HG03060 (cell line): Measurements from ENCODE around the gene TNRC6C.
"Not testable (repeated sequence)": the region's sequence is repeated elsewhere in the genome, so short reads cannot be mapped to it uniquely, and the experiment has no call there.

Experiments
- ATAC-seq: cut with Tn5 transposase; IDR thresholded peaks from one replicate; pipeline ENCODE4 v1.9.1; 2021; ENCODE audit warnings: low read depth, moderate number of reproducible peaks; ENCODE audit not compliant: unreplicated experiment

Gene TNRC6C

GRCh38 chr17:78075545-78075944 is 117.0 kb downstream of the TNRC6C start:
- no peak for ATAC-seq

DNA sequence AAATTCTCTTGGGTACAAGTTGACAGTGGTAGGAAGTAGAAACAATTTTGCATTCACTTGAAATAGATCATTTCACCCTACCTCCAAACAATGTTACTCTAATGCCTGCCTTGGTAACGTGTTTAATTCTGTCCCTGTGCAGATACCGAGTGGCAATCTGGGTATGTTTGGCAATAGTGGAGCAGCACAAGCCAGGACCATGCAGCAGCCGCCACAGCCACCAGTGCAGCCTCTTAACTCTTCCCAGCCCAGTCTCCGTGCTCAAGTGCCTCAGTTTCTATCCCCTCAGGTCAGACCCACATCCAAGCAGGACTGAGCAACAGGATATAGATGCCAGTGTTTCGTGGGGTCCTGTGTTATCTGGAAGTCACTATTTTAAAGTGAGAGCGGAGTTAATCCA is 120.8 kb downstream of the TNRC6C start:
- no peak for ATAC-seq

GRCh38 chr17:78081551-78081950 is 123.0 kb downstream of the TNRC6C start:
- no peak for ATAC-seq

DNA sequence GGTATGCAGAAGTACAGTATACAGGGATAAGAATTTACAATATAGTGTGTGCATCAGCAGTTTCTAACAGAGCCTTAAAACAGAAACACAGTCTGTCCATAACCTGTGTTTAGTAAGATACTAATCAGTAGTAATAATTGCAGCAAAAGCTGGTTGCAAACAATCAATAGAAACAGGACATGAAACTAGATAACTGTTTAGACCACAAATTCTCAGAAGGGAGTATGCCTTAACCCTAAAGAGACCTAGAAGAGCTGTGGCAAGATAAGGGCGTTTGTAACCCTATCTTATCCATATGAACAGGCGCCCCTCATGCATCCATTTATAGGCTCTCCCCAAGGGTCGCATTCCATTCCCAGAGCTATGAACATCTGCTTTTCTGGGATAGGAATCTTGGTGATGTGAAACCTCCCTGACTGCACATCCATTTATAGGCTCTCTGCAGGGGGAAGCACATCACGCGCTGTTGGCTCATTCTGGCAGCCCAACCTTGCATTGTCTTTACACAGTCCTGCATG is 123.9 kb downstream of the TNRC6C start:
- ATAC-seq, result not testable (repeated sequence)

- no peak for ATAC-seq
Measured at GRCh38 chr17:78082988-78083387, 124.5 kb downstream of the TNRC6C start.

GRCh38 chr17:78086740-78087139 is 128.2 kb downstream of the TNRC6C start:
- no peak for ATAC-seq

GRCh38 chr17:78088529-78088928 is 130.0 kb downstream of the TNRC6C start:
- no peak for ATAC-seq

- ATAC-seq, result no peak
Measured at GRCh38 chr17:78089576-78090281, 131.2 kb downstream of the TNRC6C start.

GRCh38 chr17:78092794-78093324 is 134.4 kb downstream of the TNRC6C start:
- ATAC-seq, result no peak

DNA sequence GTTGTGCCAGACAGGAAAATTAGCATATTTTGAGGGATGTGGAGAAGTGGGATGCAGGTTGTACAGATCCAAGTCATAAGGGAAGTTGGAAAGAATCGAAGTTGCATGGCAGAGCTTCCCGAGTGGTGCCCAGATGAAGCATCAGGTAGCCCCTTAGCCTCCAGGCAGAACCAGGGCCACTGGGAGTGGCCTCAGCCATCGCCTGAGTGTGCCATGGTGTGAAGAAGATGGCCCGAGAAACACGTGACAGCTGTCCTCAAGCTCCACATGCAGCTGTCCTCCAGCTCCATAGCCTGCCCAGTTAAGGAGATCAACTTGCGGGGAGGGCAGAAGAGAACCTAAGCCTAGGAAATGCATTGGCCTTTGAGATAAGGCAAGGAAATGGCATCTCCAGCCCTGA is 136.5 kb downstream of the TNRC6C start:
- ATAC-seq, result no peak

DNA sequence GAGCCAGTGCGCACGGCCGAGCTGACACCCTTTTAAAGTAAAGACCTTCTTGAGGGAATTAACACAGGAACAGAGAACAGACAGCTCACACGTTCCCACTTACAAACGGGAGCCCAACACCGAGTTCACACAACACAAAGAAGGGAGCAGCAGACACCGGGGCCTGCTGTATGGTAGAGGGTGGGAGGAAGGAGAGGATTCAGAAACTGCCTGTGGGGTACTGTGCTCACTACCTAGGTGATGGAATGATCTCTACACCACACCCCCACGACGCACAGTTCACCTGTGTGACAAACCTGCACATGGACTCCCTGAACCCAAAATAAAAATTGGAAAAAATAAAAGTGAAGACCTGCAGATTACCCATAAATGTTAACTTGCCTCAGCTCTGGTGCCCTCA is 137.6 kb downstream of the TNRC6C start:
- no peak for ATAC-seq

DNA sequence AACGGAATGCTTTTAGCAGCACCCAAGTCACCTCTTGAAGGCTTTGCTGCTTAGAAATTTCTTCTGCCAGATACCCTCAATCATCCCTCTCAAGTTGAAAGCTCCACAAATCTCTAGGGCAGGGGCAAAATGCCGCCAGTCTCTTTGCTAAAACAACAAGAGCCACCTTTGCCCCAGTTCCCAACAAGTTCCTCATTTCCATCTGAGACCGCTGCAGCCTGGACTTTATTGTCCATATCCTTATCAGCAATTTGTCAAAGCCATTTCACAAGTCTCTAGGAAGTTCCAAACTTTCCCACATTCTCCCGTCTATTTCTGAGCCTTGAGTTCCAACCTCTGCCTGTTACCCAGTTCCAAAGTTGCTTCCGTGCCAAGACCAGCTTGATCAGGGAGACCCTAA is 142.6 kb downstream of the TNRC6C start:
- no peak for ATAC-seq

- no peak for ATAC-seq
Measured at GRCh38 chr17:78101542-78101941, 143.0 kb downstream of the TNRC6C start.

- ATAC-seq, result no peak
Measured at GRCh38 chr17:78103311-78103710, 144.8 kb downstream of the TNRC6C start.

- no peak for ATAC-seq
Measured at GRCh38 chr17:78104540-78104941, 146.0 kb downstream of the TNRC6C start.

- no peak for ATAC-seq
Measured at GRCh38 chr17:78105101-78105500, 146.6 kb downstream of the TNRC6C start.

- no peak for ATAC-seq
Measured at GRCh38 chr17:78105551-78105950, 147.0 kb downstream of the TNRC6C start.

DNA sequence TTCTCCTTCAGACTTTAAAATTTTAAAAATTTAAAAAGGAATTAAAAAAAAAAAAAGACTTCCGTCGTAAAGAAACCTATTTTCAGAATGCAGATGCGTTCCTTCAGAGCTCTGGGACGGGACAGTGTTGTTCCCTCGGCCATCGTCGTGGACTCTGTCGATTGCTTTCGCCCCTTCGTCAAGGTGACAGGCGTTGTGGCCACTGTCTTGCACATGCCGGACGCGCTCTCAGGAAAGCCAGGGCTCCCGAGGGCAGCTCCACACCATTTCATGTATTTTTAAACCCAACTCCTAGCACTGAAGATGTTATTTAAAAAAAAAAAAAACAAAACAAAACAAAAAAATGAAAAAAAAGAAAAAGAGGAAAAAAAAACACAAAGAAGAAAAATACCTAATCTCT is 147.7 kb downstream of the TNRC6C start:
- no peak for ATAC-seq

DNA sequence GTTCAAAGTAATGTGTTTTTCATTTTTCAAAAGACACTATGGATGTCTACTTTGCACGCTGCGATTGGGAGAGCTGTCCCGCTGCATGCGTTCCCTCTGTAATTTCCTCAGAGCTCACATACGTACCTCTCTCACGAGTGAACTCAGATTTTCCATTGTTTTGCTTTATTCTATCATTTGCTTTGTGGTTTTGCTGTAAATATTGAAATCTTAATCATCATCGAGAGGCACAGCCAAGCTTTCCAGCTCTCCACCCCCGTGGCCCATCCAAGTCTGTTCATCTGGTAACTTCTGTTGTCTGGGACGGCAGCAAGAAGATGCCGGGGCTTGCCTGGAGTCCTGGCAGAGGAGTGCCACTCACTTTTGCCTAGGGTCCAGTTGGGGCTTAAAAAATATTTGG is 149.0 kb downstream of the TNRC6C start:
- no peak for ATAC-seq

GRCh38 chr17:78107976-78108725 is 149.6 kb downstream of the TNRC6C start:
- no peak for ATAC-seq

DNA sequence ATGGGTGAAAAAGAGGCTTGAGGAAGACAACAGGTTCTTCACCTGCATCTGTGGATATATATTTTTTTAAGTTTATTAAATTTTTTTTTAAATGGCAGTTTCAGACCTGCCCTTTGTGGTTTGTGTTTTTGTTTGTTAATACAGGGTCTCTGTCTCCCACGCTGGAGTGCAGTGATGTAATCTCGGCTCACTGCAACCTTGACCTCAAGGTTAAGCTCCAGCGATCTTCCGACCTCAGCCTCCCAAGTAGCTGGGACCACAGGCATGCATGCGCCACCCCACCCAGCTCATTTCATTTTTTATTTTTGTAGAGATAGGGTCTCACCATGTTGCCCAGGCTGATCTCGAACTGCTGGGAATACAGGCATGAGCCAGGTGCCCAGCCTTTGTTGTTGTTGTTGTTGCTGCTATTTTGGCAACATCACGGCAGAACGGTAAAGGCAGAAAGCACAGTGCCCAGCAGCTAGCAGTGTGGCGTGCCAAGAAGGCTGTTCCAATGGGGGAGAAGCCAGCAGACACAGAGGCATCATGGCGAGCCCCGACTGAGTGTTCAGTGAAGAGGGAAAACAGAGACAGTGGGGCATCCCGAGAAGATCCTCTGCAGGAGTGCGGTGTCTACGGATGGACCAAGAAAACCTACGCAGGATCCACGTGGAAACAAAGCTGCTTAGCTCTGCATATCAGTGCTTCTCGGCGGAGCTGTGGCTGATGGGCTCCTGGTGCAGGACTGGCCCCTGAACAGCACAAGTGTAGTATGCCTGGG is 150.4 kb downstream of the TNRC6C start:
- ATAC-seq, result no peak
